Stimulated activated naive B cell treated with anti-CD40 and anti-IgM and Interleukin-4, amounts not matched to agents 10 μg/mL and 1 μg/mL and 100 μg/mL, for 72 hours (primary cell): ENCODE data around the gene CSTF2T.

Experiments used
- ATAC-seq, 2 donors: fragments of 150-1000 bp; cut with Tn5 transposase; replicated peaks; 2 replicates each; pipeline ENCODE4 v1.10.0; 2021; ENCODE audit warnings: moderate library complexity in 1 of 2
- DNase-seq: peaks from one replicate; pipeline ENCODE4 v3.0.0; 2021
- H3K27ac Mint-ChIP-seq: one replicate; pipeline ENCODE4 v1.8.0; 2022; ENCODE audit warnings: mild to moderate bottlenecking, mixed read lengths
- H3K27me3 Mint-ChIP-seq, 2 donors: one replicate each; pipeline ENCODE4 v1.8.0; 2022; ENCODE audit warnings: mixed read lengths in 2 of 2
- H3K36me3 Mint-ChIP-seq, 2 donors: one replicate each; pipeline ENCODE4 v1.8.0; 2022; ENCODE audit warnings: mixed read lengths in 2 of 2, mild to moderate bottlenecking in 1 of 2
- H3K4me1 Mint-ChIP-seq, 2 donors: one replicate each; pipeline ENCODE4 v1.8.0; 2022; ENCODE audit warnings: mixed read lengths in 2 of 2, mild to moderate bottlenecking in 1 of 2
- H3K4me3 Mint-ChIP-seq, 2 donors: one replicate each; pipeline ENCODE4 v1.8.0; 2022; ENCODE audit warnings: mild to moderate bottlenecking in 2 of 2, mixed read lengths in 2 of 2, moderate library complexity in 1 of 2
- H3K9me3 Mint-ChIP-seq, 2 donors: one replicate each; pipeline ENCODE4 v1.8.0; 2022; ENCODE audit warnings: mixed read lengths in 2 of 2, mild to moderate bottlenecking in 1 of 2

Gene CSTF2T

DNA sequence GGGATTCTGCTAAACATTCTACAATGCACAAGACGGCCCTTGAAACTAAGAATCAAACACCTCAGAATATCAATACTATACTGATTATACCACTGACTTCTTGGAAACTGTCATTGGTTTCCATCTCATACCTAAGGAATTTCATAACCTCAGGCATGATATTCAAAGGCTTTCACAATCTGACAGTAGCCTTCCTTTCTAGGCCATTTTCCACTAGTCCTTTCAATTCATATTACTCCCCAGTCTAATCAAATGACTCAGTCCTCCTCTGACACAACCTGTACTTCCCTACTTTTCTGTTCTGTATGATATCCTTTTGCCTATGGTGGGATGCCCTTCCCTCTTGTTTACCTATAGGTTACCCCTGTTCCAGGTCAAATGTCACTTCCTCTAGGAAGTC, 48.3 kb downstream of the CSTF2T start:
- no peaks in the 10 kb centered on the region for H3K36me3 Mint-ChIP-seq
- H3K27me3 Mint-ChIP-seq: no peaks in the 10 kb centered on the region
- no peak overlapping the region for H3K27ac Mint-ChIP-seq
- no peak overlapping the region for H3K4me3 Mint-ChIP-seq
- ATAC-seq (no peak), DNase-seq (no peak)
- H3K9me3 Mint-ChIP-seq: no peaks in the 10 kb centered on the region
- no peaks in the 10 kb centered on the region for H3K4me1 Mint-ChIP-seq

DNA sequence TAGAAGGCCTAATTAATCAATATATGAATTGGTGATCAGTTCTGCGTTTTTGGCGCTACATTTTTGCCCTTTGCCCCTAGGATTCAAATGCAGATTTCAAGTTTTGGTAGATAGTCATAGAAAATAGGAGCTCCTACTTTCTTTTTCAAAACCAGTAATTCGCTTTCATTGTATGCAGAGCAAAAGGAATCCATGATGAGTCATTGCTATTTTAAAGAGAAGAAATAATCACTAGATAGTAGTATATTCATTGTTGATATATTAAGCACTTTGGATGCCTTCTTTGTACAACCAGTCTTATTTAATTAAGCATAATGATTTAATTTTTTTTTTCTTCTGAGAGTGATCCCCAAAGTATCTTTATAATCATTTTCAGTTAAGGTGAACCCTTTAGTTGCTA, 50.3 kb downstream of the CSTF2T start:
- no peak overlapping the region for H3K4me3 Mint-ChIP-seq
- no peaks in the 10 kb centered on the region for H3K4me1 Mint-ChIP-seq
- H3K27ac Mint-ChIP-seq: no peak overlapping the region
- no peaks in the 10 kb centered on the region for H3K27me3 Mint-ChIP-seq
- no peaks in the 10 kb centered on the region for H3K36me3 Mint-ChIP-seq
- no peak for DNase-seq
- H3K9me3 Mint-ChIP-seq: no peaks in the 10 kb centered on the region
- ATAC-seq: no peak
